ENCODE measurements around the gene KRTAP5-9.
"Not testable (repeated sequence)": the region's sequence is repeated elsewhere in the genome, so short reads cannot be mapped to it uniquely, and the experiment has no call there.

Gene KRTAP5-9

DNA sequence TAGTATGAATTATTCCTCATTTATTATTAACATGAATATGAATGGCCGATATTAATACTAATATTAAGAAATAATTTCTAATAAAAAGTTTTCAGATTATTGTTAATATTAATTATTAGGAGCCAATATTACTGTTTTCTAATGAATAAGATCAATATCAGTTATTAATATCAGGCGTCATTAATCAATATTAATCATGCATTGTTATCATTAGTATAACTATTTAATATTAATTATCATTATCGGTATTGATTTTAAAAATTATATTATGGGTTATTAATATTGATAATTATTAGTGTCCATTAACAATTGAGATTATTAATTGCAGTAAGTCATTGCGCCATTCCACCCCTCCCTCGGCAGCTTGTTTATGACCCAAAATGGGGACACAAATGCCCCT, 37.5 kb downstream of the KRTAP5-9 start:
- DNase-seq (ENCODE audit: low spot score), result not testable (repeated sequence)

DNA sequence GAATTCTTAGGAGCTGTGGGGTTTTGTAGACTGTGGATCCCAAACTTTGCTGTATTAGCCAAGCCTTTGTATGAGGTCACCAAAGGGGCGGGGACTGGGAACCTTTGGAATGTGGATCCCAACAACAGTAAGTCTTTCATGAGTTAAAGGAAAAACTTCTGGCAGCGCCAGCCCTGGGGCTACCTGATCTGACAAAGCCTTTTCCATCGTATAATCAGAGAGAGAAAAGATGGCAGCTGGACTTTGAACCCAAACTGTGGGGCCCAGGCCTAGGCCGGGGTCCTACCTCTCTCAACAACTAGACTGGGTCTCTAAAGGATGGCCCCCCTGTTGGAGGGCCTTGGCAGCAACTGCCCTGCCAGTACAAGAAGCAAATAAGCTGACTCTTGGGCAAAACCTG, 40.1 kb downstream of the KRTAP5-9 start:
- DNase-seq (ENCODE audit: low spot score), result not testable (repeated sequence)

DNA sequence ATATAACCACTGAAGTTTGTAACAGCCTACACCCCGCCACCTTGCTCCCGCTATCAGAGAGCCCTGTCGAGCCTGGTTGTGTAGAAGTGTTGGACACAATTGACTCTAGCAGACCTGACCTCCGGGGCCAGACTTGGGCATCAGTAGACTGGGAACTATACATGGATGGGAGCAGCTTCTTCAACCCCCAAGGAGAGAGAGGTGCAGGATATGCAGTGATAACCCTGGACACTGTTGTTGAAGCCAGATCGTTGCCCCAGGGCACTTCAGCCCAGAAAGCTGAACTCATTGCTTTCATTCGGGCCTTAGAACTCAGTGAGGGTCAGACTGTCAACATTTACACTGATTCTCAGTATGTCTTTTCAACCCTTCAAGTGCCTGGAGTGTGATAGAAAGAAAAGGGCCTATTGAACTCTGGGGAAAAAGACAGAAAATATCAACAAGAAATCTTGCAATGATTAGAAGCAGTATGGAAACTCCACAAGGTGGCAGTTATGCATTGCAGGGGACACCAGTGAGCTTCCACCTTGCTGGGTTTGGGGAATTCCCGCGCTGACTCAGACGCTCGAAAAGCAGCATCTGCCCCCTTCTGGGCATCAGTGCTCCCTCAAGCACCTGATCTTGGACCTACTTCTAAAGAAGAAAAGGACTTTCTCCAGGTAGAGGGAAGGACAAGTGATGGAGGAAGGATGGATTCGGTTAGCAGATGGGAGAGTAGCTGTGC, 40.8 kb downstream of the KRTAP5-9 start:
- not testable (repeated sequence) for DNase-seq (ENCODE audit: low spot score)

DNA sequence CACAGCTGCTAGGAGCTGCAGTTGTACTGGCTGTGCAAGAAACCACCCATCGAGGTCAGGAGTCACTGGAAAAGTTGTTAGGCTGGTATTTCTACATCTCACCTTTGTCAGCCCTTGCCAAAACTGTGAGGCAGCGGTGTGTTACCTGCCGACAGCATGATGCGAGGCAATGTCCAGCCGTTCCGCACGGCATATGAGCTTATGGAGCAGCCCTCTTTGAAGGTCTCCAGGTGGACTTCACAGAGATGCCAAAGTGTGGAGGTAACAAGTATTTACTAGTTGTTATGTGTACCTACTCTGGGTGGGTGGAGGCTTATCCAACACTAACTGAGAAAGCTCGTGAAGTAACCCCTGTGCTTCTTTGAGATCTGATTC, 41.3 kb downstream of the KRTAP5-9 start:
- DNase-seq (ENCODE audit: low spot score), result not testable (repeated sequence)
